Neuronal stem cell (in vitro differentiated cells): ENCODE results near the gene SH2D7. TPM values are rescaled to one million over a fixed set of nuclear protein-coding genes. Genes with fewer than 3 reads are reported as not detected.

Source experiments
- DNase-seq: peaks from one replicate; pipeline ENCODE4 v3.0.0-alpha.2; 2013; ENCODE audit warnings: low spot score
- H2AFZ ChIP-seq: one replicate; pipeline ENCODE4 v1.6.1; 2013; ENCODE audit warnings: mild to moderate bottlenecking, low read length, inconsistent platforms
- H2AK5ac ChIP-seq: 2 replicates; pipeline ENCODE4 v1.6.1; 2013; ENCODE audit warnings: low read depth, mild to moderate bottlenecking, inconsistent platforms, low read length, moderate library complexity, mixed read lengths
- H2BK120ac ChIP-seq: 2 replicates; pipeline ENCODE4 v1.6.1; 2013; ENCODE audit warnings: low read depth, mild to moderate bottlenecking, inconsistent platforms, low read length, moderate library complexity, mixed read lengths
- H2BK12ac ChIP-seq: one replicate; pipeline ENCODE4 v1.6.1; 2013; ENCODE audit warnings: low read length, inconsistent platforms
- H2BK15ac ChIP-seq: 2 replicates; pipeline ENCODE4 v1.6.1; 2013; ENCODE audit warnings: mild to moderate bottlenecking, low read length, inconsistent platforms, mixed read lengths
- H2BK5ac ChIP-seq: one replicate; pipeline ENCODE4 v1.6.1; 2013; ENCODE audit warnings: inconsistent platforms, mild to moderate bottlenecking, low read length, moderate library complexity
- H3K14ac ChIP-seq: one replicate; pipeline ENCODE4 v1.6.1; 2013; ENCODE audit warnings: low read length, inconsistent platforms
- H3K18ac ChIP-seq: 2 replicates; pipeline ENCODE4 v1.6.1; 2013; ENCODE audit warnings: low read length, inconsistent platforms
- H3K23ac ChIP-seq: 2 replicates; pipeline ENCODE4 v1.6.1; 2013; ENCODE audit warnings: low read depth, mild to moderate bottlenecking, mixed read lengths, low read length, inconsistent platforms; ENCODE audit not compliant: poor library complexity
- H3K27ac ChIP-seq: replicated peaks from 3 replicates; pipeline ENCODE4 v1.5.1; 2013; ENCODE audit warnings: low read length, inconsistent platforms
- H3K27me3 ChIP-seq, 3 experiments: 2 replicates each; pipeline ENCODE4 v1.6.1; 2013; ENCODE audit warnings: low read length in 3 of 3, mild to moderate bottlenecking in 2 of 3, inconsistent platforms in 1 of 3, low read depth in 1 of 3, mixed read lengths in 1 of 3, moderate library complexity in 1 of 3; ENCODE audit not compliant: control insufficient read depth in 3 of 3, insufficient read depth in 3 of 3
- H3K36me3 ChIP-seq, 2 donors: replicated peaks in 1 of 2; 2 replicates each; pipeline ENCODE4 v1.6.1; 2013; ENCODE audit warnings: low read length in 2 of 2; ENCODE audit not compliant: control insufficient read depth in 2 of 2, insufficient read depth in 2 of 2
- H3K4ac ChIP-seq: 2 replicates; pipeline ENCODE4 v1.6.1; 2013; ENCODE audit warnings: inconsistent platforms, mild to moderate bottlenecking, low read length, moderate library complexity
- H3K4me1 ChIP-seq, 2 donors: 1 replicate in 1 of 2; 2 replicates in 1 of 2; pipeline ENCODE4 v1.6.1; 2013; ENCODE audit warnings: low read length in 2 of 2, low read depth in 1 of 2; ENCODE audit not compliant: control insufficient read depth in 2 of 2, insufficient read depth in 1 of 2
- H3K4me2 ChIP-seq: one replicate; pipeline ENCODE4 v1.6.1; 2013; ENCODE audit warnings: mild to moderate bottlenecking, low read length, inconsistent platforms; ENCODE audit not compliant: insufficient read depth, poor library complexity, severe bottlenecking
- H3K4me3 ChIP-seq, 2 donors: 2 replicates each; pipeline ENCODE4 v1.5.1; 2013; ENCODE audit warnings: low read length in 2 of 2, mild to moderate bottlenecking in 2 of 2, inconsistent platforms in 1 of 2, moderate library complexity in 1 of 2
- H3K79me1 ChIP-seq: one replicate; pipeline ENCODE4 v1.6.1; 2013; ENCODE audit warnings: low read depth, mild to moderate bottlenecking, inconsistent platforms, low read length, moderate library complexity
- H3K9ac ChIP-seq: one replicate; pipeline ENCODE4 v1.6.1; 2013; ENCODE audit warnings: mild to moderate bottlenecking, low read depth, low read length, inconsistent platforms; ENCODE audit not compliant: poor library complexity
- H3K9me3 ChIP-seq, 2 donors: replicated peaks in 1 of 2; 2 replicates each; pipeline versions ENCODE3 to v1.6.1; 2013; ENCODE audit warnings: low read length in 2 of 2, mild to moderate bottlenecking in 2 of 2, inconsistent platforms in 1 of 2, low read depth in 1 of 2, mixed read lengths in 1 of 2, moderate library complexity in 1 of 2; ENCODE audit not compliant: control insufficient read depth in 2 of 2, insufficient read depth in 1 of 2
- H4K8ac ChIP-seq: one replicate; pipeline ENCODE4 v1.6.1; 2013; ENCODE audit warnings: low read depth, mild to moderate bottlenecking, inconsistent platforms, low read length, moderate library complexity
- H4K91ac ChIP-seq: one replicate; pipeline ENCODE4 v1.6.1; 2013; ENCODE audit warnings: low read length, low read depth, mild to moderate bottlenecking, inconsistent platforms; ENCODE audit not compliant: poor library complexity
- WGBS, 2 donors: extraction: QIAGEN DNeasy Blood & Tissue Kit; methylation state at CpG; one replicate each; pipeline ENCODE4 v1.1.7; 2013; ENCODE audit warnings: missing lambda C conversion rate in 2 of 2, mixed read lengths in 1 of 2; ENCODE audit not compliant: insufficient read length in 2 of 2, insufficient replicate concordance in 1 of 2; ENCODE audit errors: extremely low coverage in 2 of 2; 5-methylcytosine and 5-hydroxymethylcytosine counted together
- polyA plus RNA-seq, 2 experiments: library from polyadenylated mRNA; stranded (reverse); fragments of 200-250 nt; gene quantifications; one replicate each; pipeline ENCODE4 v1.2.3, GENCODE V29; 2013

The SH2D7 gene
- polyA plus RNA-seq (2013, experiment 1 of 2), result not detected
- not detected for polyA plus RNA-seq (2013, experiment 2 of 2)

- no peaks in the 10 kb centered on the region for H3K79me1 ChIP-seq
- no peak for DNase-seq
- H2BK15ac ChIP-seq, result no peak within 1 kb of the TSS
- H3K14ac ChIP-seq, result peak within 1 kb of the TSS; percentile 23
- H3K9me3 ChIP-seq, result no peaks in the 10 kb centered on the region
- H3K9ac ChIP-seq, result peak within 1 kb of the TSS; percentile 56
- peak within 1 kb of the TSS; percentile 58 for H2AK5ac ChIP-seq
- no peak within 1 kb of the TSS for H2BK5ac ChIP-seq
- H2AFZ ChIP-seq, result no peak within 1 kb of the TSS
- WGBS, 2 donors, result no CpG with 5 or more reads among the region's 11 CpGs
- no peak within 1 kb of the TSS for H3K4me2 ChIP-seq
- peaks cover 0 to 33% (median 0%) of the 10 kb centered on the region in 3 experiments for H3K27me3 ChIP-seq
- peak within 1 kb of the TSS; percentile 12 for H3K4ac ChIP-seq
- no peak within 1 kb of the TSS for H2BK12ac ChIP-seq
- H3K4me3 ChIP-seq, result no peak within 1 kb of the TSS
- H2BK120ac ChIP-seq, result no peak within 1 kb of the TSS
- peak within 1 kb of the TSS; percentile 46 for H3K18ac ChIP-seq
- H3K4me1 ChIP-seq, result peaks cover 3% of the 10 kb centered on the region in 2 donors
- H4K91ac ChIP-seq, result no peak within 1 kb of the TSS
- no peak within 1 kb of the TSS for H3K27ac ChIP-seq
- no peak within 1 kb of the TSS for H4K8ac ChIP-seq
- H3K23ac ChIP-seq, result peak within 1 kb of the TSS; percentile 58
- no peaks in the 10 kb centered on the region for H3K36me3 ChIP-seq
Measured at GRCh38 chr15:78092261-78093041, at the start of gene SH2D7. Gene SH2D7 (plus strand): TSS chr15:78092561. CDS start chr15:78092585, 24 bp downstream.

- Histone ChIP-seq H4K91ac (no peak overlapping the region), H3K79me1 (no peaks in the 10 kb centered on the region), H2BK15ac (no peak overlapping the region), H2BK5ac (no peak overlapping the region), H3K36me3 (peaks cover 2 to 6% of the 10 kb centered on the region in 2 donors), H4K8ac (no peak overlapping the region), H3K27ac (no peak overlapping the region), H3K9ac (no peak overlapping the region), H2BK12ac (no peak overlapping the region), H3K23ac (no peak overlapping the region), H3K27me3 (no peaks in the 10 kb centered on the region), H3K4ac (no peak overlapping the region), H3K4me3 (no peak overlapping the region), H3K14ac (no peak overlapping the region), H3K4me2 (no peak overlapping the region), H3K4me1 (peaks cover 0 to 1% of the 10 kb centered on the region in 2 donors), H3K9me3 (peaks cover 0 to 1% of the 10 kb centered on the region in 2 donors), H3K18ac (no peak overlapping the region), H2AK5ac (no peak overlapping the region), H2AFZ (no peak overlapping the region), H2BK120ac (no peak overlapping the region)
- WGBS, 2 donors, result no CpG with 5 or more reads among the region's 5 CpGs
- no peak for DNase-seq
Measured at GRCh38 chr15:78044407-78045155, 47.8 kb upstream of the SH2D7 start.

GRCh38 chr15:78045189-78045588, 47.2 kb upstream of the SH2D7 start:
- Histone ChIP-seq H3K4me3 (no peak overlapping the region), H3K9me3 (no peaks in the 10 kb centered on the region), H3K4me1 (peaks cover 0 to 7% of the 10 kb centered on the region in 2 donors), H3K4me2 (no peak overlapping the region), H3K27ac (no peak overlapping the region), H3K27me3 (no peaks in the 10 kb centered on the region), H3K23ac (no peak overlapping the region), H2BK12ac (no peak overlapping the region), H2AK5ac (no peak overlapping the region), H3K79me1 (no peaks in the 10 kb centered on the region), H2AFZ (no peak overlapping the region), H3K4ac (no peak overlapping the region), H2BK15ac (no peak overlapping the region), H3K9ac (no peak overlapping the region), H2BK5ac (no peak overlapping the region), H3K36me3 (peaks cover 0 to 6% of the 10 kb centered on the region in 2 donors), H3K14ac (no peak overlapping the region), H2BK120ac (no peak overlapping the region), H4K91ac (no peak overlapping the region), H4K8ac (no peak overlapping the region), H3K18ac (no peak overlapping the region)
- WGBS, 2 donors, result no CpG with 5 or more reads among the region's 1 CpG
- DNase-seq, result no peak

- Histone ChIP-seq H2BK12ac (no peak overlapping the region), H3K4ac (no peak overlapping the region), H3K23ac (no peak overlapping the region), H2BK5ac (no peak overlapping the region), H3K18ac (no peak overlapping the region), H3K4me2 (no peak overlapping the region), H3K36me3 (peaks cover 0 to 6% of the 10 kb centered on the region in 2 donors), H3K4me3 (no peak overlapping the region), H3K27ac (no peak overlapping the region), H2AK5ac (no peak overlapping the region), H3K14ac (no peak overlapping the region), H2BK15ac (no peak overlapping the region), H3K9ac (no peak overlapping the region), H4K8ac (no peak overlapping the region), H2BK120ac (no peak overlapping the region), H3K27me3 (no peaks in the 10 kb centered on the region), H3K79me1 (no peaks in the 10 kb centered on the region), H3K9me3 (no peaks in the 10 kb centered on the region), H4K91ac (no peak overlapping the region), H3K4me1 (peaks cover 0 to 13% of the 10 kb centered on the region in 2 donors), H2AFZ (no peak overlapping the region)
- DNase-seq, result no peak
- WGBS, 2 donors, result no CpG with 5 or more reads among the region's 5 CpGs
Measured at GRCh38 chr15:78046796-78047341, 45.5 kb upstream of the SH2D7 start.
